HG03575 (cell line): ENCODE data around the gene LPCAT3.
A peak's percentile ranks its signal among the peaks of the same experiment; 100 is the strongest.

Experiments used
- ATAC-seq: cut with Tn5 transposase; IDR thresholded peaks from one replicate; pipeline ENCODE4 v1.9.1; 2021; ENCODE audit not compliant: unreplicated experiment, insufficient number of reproducible peaks, low FRiP score; ENCODE audit errors: extremely low read depth

Gene LPCAT3

DNA sequence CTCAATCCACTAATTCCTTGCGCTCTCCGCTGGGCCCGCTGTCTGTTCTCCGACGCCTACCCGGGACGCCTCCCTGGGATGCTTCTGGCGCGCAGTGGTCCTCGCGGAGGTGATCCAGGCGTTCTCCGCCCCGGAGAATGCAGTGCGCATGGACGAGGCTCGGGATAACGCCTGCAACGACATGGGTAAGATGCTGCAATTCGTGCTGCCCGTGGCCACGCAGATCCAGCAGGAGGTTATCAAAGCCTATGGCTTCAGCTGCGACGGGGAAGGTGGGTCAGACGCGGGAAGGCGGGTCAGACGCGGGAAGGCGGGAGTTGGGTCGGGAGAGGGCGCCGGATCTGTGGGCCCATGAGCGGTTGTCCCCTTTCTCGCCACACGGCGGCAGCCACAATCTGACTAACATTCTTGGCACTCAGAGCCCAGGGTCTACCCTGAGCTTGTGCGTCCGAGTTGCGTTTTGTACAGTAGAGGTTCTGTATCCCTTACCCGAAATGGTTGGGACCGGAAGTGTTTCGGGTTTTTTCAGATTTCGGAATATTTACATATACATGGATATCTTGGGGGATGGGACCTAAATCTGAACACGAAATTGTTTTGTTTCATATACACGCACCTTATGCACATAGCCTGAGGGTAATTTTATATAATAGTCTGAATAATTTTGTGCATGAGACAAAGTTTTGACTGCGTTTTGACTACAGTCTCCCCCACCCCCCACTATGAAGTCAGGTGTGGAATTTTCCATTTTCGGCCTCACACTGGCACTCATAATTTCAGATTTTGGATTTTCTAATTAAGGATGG lies 73.7 kb downstream of the LPCAT3 start:
- no peak for ATAC-seq

DNA sequence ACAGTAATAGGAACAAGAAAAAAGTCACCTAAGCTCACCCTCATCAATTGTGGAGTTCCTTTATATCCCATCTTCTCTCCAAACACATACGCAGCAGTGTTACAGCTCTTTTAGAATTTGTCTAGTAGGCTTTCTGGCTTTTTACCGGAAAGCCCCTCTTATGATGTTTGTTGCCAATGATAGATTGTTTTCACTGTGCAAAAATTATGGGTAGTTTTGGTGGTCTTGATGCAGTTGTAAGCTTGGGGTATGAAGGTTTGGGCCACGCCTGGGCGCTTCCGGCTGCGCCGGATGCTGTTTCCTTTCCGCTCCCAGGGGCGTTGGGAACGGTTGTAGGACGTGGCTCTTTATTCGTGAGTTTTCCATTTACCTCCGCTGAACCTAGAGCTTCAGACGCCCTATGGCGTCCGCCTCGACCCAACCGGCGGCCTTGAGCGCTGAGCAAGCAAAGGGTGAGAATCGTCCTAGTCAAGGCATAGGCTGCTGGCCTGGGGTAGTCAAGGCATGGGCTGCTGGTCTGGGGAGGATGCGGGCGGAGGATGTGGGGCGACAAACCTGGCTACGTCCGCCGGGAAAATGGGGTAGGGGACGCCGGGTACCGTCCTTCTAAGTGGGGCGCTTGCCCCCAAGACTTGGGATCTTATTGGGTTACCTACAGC lies 74.4 kb downstream of the LPCAT3 start, which contains the start of the genes C12orf57 and RNU7-1:
Gene C12orf57, plus strand, starts transcription at position 301 of the 659 bp plus-strand sequence. Its CDS starts 100 bp downstream, at position 401.
Gene RNU7-1, plus strand, starts transcription at position 95 of the 659 bp plus-strand sequence.
- ATAC-seq, result peak; percentile 37

DNA sequence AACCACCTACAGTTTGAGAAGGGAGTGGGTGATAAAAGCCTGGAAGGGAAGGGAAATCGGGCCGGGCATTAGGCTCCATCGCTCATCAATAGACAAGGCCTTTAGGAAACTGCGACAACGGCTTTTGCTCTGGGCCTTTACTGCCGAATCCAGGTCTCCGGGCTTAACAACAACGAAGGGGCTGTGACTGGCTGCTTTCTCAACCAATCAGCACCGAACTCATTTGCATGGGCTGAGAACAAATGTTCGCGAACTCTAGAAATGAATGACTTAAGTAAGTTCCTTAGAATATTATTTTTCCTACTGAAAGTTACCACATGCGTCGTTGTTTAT lies 74.9 kb downstream of the LPCAT3 start:
- ATAC-seq, result peak; percentile 25

DNA sequence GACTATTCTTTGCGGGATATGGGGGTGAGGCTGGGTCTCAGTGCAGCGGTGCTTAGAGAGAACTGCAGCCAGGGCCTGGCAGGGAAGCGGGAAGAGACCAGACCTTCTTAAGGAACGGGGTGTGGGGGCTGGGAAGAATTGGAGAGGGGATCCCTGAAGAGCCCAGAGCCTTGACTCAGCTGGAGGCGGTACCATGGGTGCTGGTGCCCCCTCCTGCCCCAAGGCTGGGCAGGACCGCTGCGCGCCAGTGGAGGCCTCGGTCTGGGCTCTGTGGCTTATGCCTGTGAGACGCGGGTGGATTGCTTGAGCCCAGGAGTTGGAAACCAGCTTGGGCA lies 76.0 kb downstream of the LPCAT3 start:
- no peak for ATAC-seq

DNA sequence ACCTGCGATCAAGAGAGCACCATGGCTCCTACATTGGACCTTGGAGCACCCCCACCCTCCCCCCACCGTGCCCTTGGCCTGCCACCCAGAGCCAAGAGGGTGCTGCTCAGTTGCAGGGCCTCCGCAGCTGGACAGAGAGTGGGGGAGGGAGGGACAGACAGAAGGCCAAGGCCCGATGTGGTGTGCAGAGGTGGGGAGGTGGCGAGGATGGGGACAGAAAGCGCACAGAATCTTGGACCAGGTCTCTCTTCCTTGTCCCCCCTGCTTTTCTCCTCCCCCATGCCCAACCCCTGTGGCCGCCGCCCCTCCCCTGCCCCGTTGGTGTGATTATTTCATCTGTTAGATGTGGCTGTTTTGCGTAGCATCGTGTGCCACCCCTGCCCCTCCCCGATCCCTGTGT lies 76.5 kb downstream of the LPCAT3 start:
- no peak for ATAC-seq

DNA sequence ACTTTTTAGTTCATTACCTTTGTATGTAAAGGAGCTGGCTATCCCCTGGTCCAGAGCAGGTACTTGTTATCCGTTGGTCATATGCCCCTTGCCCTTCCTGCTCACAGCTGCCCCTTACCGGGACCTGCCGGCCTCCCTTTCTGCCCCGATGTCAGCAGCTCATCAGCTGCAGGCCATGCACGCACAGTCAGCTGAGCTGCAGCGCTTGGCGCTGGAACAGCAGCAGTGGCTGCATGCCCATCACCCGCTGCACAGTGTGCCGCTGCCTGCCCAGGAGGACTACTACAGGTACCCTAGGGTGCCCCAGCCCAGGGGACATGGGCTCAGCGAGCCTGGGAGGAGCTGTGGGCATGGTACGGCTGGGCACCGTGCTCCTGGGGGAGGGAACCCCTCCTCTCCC lies 77.0 kb downstream of the LPCAT3 start:
- ATAC-seq, result no peak

DNA sequence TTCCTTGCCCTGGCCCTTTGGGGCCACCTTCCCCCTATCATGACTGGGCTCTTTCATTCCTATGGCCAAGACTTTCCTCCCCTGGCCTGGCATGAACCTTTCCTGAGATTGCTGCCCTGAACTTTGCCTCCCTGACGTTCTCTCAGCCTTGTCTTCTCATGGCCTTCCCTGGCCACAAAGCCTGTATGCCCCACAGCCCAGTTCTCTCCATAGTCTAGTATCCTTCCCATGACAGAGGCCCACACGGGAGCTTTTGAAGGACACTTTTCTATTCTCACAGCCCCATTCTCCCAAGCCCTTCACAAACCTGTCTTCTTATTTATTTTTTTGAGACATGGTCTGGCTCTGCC lies 79.1 kb downstream of the LPCAT3 start:
- ATAC-seq, result no peak

DNA sequence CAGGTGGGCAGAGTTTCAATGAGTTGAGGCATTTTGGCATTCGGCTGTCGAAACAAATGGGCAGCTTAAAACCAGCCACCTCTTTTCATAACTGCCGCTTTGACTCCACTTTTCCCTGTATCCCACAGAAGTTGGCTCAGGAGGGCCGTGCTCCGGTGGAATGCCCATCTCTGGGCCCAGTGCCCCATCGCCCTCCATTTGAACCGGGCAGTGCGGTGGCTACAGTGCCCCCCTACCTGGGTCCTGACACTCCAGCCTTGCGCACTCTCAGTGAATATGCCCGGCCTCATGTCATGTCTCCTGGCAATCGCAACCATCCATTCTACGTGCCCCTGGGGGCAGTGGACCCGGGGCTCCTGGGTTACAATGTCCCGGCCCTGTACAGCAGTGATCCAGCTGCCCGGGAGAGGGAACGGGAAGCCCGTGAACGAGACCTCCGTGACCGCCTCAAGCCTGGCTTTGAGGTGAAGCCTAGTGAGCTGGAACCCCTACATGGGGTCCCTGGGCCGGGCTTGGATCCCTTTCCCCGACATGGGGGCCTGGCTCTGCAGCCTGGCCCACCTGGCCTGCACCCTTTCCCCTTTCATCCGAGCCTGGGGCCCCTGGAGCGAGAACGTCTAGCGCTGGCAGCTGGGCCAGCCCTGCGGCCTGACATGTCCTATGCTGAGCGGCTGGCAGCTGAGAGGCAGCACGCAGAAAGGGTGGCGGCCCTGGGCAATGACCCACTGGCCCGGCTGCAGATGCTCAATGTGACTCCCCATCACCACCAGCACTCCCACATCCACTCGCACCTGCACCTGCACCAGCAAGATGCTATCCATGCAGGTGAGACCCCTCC lies 79.7 kb downstream of the LPCAT3 start:
- no peak for ATAC-seq

DNA sequence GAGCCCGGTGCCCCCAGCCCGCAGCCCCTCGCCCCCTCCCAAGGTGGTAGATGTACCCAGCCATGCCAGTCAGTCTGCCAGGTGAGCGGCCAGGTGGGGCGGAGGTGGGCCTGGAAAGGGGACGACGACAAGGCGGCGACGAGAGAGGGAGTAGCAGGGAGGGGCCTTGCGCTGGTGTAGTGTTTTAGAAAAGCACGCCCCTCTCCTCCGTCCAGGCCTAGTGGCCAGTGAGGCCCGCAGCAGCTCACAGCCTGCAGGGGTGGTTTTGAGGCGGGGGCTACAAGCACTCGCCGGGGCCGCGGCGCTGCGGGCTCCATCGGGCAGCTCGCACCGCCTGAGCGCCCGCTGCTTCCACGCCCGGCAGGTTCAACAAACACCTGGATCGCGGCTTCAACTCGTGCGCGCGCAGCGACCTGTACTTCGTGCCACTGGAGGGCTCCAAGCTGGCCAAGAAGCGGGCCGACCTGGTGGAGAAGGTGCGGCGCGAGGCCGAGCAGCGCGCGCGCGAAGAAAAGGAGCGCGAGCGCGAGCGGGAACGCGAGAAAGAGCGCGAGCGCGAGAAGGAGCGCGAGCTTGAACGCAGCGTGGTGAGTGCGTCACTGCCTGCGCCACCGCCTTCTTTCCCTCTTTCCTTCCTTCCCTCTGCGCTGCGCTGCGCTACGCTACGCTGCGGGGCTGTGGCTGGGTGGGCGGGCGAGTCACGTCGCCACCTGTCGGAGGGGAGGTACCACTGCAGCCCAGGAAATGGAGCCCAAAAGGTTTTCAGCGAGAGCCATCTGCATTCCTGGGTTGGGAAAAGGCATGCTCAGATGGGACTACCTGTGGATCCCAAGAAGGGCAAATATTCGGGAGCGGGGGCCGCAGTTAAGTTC lies 80.6 kb downstream of the LPCAT3 start:
- ATAC-seq, result no peak

DNA sequence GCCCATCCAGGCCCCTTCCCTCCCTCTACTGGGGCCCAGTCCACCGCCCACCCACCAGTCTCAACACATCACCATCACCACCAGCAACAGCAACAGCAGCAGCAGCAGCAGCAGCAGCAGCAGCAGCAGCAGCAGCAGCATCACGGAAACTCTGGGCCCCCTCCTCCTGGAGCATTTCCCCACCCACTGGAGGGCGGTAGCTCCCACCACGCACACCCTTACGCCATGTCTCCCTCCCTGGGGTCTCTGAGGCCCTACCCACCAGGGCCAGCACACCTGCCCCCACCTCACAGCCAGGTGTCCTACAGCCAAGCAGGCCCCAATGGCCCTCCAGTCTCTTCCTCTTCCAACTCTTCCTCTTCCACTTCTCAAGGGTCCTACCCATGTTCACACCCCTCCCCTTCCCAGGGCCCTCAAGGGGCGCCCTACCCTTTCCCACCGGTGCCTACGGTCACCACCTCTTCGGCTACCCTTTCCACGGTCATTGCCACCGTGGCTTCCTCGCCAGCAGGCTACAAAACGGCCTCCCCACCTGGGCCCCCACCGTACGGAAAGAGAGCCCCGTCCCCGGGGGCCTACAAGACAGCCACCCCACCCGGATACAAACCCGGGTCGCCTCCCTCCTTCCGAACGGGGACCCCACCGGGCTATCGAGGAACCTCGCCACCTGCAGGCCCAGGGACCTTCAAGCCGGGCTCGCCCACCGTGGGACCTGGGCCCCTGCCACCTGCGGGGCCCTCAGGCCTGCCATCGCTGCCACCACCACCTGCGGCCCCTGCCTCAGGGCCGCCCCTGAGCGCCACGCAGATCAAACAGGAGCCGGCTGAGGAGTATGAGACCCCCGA lies 81.4 kb downstream of the LPCAT3 start:
- ATAC-seq, result no peak

DNA sequence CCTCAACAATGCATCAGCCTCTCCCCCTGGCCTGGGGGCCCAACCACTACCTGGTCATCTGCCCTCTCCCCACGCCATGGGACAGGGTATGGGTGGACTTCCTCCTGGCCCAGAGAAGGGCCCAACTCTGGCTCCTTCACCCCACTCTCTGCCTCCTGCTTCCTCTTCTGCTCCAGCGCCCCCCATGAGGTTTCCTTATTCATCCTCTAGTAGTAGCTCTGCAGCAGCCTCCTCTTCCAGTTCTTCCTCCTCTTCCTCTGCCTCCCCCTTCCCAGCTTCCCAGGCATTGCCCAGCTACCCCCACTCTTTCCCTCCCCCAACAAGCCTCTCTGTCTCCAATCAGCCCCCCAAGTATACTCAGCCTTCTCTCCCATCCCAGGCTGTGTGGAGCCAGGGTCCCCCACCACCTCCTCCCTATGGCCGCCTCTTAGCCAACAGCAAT lies 82.1 kb downstream of the LPCAT3 start:
- ATAC-seq, result no peak

DNA sequence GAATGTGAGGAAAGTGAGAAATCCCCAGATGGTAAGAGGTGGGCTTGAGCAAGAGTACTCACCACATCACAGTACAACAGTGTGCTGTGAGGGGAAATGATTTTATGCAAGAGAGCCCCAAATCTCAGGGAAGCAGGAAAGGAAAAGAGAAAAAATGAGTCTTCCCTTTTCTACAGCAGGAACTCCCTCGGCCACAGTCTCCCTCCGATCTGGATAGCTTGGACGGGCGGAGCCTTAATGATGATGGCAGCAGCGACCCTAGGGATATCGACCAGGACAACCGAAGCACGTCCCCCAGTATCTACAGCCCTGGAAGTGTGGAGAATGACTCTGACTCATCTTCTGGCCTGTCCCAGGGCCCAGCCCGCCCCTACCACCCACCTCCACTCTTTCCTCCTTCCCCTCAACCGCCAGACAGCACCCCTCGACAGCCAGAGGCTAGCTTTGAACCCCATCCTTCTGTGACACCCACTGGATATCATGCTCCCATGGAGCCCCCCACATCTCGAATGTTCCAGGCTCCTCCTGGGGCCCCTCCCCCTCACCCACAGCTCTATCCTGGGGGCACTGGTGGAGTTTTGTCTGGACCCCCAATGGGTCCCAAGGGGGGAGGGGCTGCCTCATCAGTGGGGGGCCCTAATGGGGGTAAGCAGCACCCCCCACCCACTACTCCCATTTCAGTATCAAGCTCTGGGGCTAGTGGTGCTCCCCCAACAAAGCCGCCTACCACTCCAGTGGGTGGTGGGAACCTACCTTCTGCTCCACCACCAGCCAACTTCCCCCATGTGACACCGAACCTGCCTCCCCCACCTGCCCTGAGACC lies 82.7 kb downstream of the LPCAT3 start:
- ATAC-seq, result no peak

DNA sequence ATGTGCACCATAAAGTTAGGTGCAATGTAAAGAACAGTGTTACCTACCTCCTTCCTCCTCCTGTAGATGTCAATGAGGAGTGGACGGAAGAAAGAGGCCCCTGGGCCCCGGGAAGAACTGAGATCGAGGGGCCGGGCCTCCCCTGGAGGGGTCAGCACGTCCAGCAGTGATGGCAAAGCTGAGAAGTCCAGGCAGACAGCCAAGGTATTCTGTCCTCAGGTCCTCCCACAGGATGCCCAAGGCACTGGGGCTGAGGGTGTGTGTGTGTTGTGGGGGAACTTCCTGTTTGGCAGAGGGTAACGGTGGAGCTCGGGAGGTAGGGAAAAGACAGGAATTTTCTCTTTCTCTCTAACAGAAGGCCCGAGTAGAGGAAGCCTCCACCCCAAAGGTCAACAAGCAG lies 84.2 kb downstream of the LPCAT3 start:
- ATAC-seq, result no peak

DNA sequence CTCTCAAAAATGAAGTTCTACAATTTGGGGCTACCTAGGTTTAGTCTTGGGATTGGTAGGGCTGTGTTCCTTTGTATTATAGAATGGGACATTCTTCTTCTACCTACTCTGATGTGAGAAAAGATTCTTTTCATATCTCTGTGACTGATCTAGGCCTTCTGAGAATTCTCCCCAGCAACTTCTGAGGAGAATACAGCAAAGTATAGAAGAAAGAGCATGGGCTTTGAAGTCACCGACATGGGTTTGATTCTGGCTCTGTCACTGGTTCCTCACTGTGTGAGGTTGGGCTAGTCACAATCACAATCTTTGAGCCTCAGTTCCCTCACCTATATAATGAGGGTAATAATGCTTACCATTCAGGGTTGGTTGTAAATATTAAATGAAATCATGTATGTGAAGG lies 85.5 kb downstream of the LPCAT3 start:
- no peak for ATAC-seq

DNA sequence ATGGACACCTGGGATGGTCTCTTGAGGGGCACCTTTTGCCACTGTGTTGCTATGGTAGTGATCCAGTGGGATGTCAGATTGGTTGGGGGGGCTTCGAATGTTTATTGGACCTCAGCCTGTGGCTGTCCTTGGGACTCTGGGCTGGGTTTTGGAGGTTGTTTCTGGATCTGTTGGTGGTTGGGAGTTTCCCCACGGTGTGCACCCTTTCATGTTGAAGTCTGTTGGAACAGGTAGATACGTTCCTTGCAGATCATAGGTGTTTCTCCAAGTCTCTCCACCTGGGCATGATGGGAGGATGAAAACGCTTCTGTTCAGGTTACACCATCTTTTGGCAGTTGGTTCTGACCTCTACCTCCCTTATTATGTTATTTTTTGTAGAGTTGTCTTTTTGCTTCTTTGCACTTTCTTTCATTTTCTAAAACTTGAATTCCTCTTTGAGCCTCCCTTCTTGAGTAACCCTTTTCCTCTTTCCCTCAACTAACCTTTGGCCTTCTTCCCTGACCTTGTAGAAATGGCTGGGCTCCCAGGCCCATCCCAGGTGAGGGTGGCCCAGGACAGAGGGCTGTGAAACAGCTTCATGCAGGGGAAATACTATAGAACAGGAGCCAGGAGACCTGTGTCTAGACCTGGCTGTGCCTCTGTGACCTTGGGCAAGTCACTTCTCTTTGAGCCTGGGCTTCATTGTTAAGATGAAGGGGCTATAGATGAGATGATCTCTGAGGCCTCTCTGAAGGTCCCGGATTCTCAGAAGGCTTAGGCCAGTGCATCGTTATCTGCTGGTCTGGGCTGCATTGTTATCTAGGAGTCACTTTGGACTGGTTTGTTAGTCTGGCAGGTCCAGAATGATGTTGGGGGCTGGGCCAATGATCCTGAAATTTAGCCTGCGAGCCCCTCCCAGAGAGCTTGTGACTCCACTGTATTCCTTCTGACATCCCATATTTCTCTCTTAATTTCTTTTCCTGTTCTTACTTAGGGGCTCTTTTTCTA lies 88.5 kb downstream of the LPCAT3 start:
- ATAC-seq, result no peak

DNA sequence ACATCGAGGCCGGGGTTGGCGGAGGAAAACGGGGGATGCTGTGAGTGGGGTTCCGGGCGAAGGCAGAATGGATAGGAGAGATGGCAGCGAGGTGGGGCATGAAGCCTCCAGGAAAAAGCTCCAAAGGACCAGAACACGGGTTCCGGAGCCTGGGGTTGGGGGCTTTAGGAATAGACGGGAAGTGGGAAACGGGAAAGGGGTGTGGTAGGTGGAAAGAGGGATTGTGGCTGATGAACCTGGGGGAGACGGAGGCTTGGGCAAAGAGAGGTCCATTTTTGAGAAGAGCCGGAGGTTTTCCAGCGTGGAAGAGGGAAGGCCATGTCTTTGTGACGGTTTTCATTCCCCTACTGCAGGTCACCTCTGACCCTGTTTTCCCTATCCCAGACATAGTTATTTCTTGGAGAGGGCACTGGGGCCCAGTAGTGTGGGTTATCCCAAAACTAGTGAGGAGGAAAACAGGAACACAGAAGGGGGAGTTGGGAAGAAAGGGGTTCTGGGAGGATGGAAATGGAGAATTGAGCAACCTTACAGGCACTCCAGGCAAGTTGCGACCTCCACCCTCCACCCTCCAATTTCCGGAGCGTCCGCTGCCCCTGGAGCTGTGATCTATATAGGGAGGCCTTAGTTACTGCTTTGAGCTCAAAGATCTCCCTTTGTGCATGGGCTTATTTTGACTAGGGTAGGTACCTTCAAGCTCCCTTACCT lies 89.4 kb downstream of the LPCAT3 start:
- no peak for ATAC-seq
